Muscle layer of duodenum (tissue), 2 donors: ENCODE measurements around the gene NCK2.
"Not testable (repeated sequence)": the region's sequence is repeated elsewhere in the genome, so short reads cannot be mapped to it uniquely, and the experiment has no call there.

Experiments
- H3K27ac ChIP-seq: one replicate; pipeline ENCODE4 v1.7.0; 2013; ENCODE audit warnings: mild to moderate bottlenecking, low read length
- H3K27me3 ChIP-seq: one replicate; pipeline ENCODE4 v1.7.0; 2013; ENCODE audit warnings: low read depth, mild to moderate bottlenecking, control low read depth, low read length
- H3K36me3 ChIP-seq, 2 donors: one replicate each; pipeline ENCODE4 v1.7.0; 2013; ENCODE audit warnings: low read length in 2 of 2, control low read depth in 1 of 2, mild to moderate bottlenecking in 1 of 2; ENCODE audit not compliant: insufficient read depth in 2 of 2, control insufficient read depth in 1 of 2
- H3K4me1 ChIP-seq, 2 donors: one replicate each; pipeline ENCODE4 v1.7.0; 2013; ENCODE audit warnings: low read length in 2 of 2, mild to moderate bottlenecking in 2 of 2, control low read depth in 1 of 2, moderate library complexity in 1 of 2; ENCODE audit not compliant: insufficient read depth in 2 of 2, control insufficient read depth in 1 of 2
- H3K4me3 ChIP-seq, 2 donors: one replicate each; pipeline ENCODE4 v1.7.0; 2013; ENCODE audit warnings: low read length in 2 of 2, low read depth in 1 of 2, mild to moderate bottlenecking in 1 of 2
- H3K9me3 ChIP-seq, 2 donors: one replicate each; pipeline ENCODE4 v1.7.0; 2013; ENCODE audit warnings: low read length in 2 of 2, control low read depth in 1 of 2, mild to moderate bottlenecking in 1 of 2; ENCODE audit not compliant: control insufficient read depth in 1 of 2
- donor health status: healthy.

The NCK2 gene

DNA sequence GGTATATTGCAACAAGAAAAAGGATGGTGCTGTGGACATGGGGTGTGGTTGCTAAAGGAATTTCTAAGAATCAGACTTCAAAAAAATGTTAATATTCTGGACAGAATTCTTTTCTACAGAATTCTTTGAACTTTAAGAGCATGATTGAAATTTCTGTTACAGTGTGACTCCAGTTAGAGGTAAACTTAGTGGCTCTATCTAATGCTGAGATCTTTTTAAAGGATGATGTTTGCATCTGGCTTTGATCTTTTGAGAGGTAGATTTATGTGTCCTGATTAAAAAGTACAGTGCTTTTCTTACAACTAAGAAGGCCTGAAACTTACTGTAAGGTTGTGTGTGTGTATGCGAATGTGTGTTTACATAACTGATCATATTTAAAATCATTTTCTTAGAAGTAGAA lies 25.4 kb downstream of the NCK2 start:
- Histone ChIP-seq H3K4me1 (peaks cover 5 to 14% of the 10 kb centered on the region in 2 donors), H3K4me3 (no peak overlapping the region), H3K9me3 (no peaks in the 10 kb centered on the region), H3K27ac (no peak overlapping the region), H3K36me3 (peaks cover 0 to 3% of the 10 kb centered on the region in 2 donors), H3K27me3 (no peaks in the 10 kb centered on the region)

DNA sequence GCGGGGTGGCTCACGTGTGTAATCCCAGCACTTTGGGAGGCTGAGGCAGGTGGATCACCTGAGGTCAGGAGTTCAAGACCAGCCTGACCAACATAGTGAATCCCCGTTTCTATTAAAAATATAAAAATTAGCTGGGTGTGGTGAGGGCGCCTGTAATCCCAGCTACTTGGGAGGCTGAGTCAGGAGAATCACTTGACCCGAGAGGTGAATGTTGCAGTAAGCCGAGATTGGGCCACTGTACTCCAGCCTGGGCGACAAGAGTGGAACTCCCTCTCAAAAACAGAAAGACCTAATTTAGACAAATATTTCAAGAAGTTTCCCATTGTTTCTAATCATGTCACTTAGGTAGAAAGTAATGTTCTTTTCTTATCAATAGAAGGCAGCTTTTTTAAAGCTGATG lies 26.6 kb downstream of the NCK2 start:
- H3K9me3 ChIP-seq, H3K36me3 ChIP-seq, H3K4me3 ChIP-seq, H3K27ac ChIP-seq, H3K27me3 ChIP-seq: not testable (repeated sequence)
- H3K4me1 ChIP-seq, result peaks cover 5 to 17% of the 10 kb centered on the region in 2 donors

DNA sequence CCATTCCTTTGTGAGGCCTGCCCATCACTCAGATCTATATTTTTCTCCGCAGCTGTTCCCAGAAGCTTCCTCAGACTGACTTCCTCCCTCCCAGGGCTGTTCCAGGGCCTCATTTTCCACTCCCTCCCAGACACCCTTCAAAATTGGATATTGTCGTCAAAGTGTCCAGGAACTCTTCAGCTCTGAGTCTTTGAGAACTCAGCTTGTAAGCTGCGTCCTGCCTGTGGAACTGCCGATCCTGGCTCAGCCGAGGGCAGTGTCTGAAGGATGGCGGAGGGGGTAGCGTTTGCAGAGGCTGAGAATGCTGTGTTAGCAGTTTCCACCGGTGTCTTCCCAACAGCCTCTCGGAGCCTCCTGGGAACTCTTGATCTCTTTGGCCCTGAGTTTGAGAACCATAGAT lies 27.1 kb downstream of the NCK2 start:
- H3K27ac ChIP-seq, result no peak overlapping the region
- no peaks in the 10 kb centered on the region for H3K9me3 ChIP-seq
- peaks cover 5 to 22% of the 10 kb centered on the region in 2 donors for H3K4me1 ChIP-seq
- no peak overlapping the region for H3K4me3 ChIP-seq
- no peaks in the 10 kb centered on the region for H3K27me3 ChIP-seq
- H3K36me3 ChIP-seq, result peaks cover 0 to 3% of the 10 kb centered on the region in 2 donors

DNA sequence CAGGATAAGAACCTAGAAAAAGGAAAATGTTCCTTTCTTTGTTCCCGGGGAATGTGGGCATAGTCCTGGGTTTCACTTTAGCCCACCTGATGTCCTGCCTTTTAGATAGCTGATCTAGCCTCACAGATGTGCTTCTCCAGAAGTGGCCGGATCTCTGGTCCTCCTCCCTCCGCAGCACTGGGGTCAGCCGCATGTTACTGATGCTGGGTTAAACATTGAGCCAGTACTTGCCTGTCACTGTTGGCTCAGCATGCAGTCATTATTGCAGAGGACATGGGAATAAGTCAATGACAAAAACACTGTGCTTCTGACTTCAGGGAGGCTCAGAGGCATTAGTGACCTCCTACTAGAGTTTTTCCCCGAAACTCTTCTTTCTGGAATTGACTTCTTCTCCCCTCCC lies 27.6 kb downstream of the NCK2 start:
- no peaks in the 10 kb centered on the region for H3K27me3 ChIP-seq
- peaks cover 8 to 27% of the 10 kb centered on the region in 2 donors for H3K4me1 ChIP-seq
- H3K9me3 ChIP-seq, result no peaks in the 10 kb centered on the region
- peaks cover 0 to 3% of the 10 kb centered on the region in 2 donors for H3K36me3 ChIP-seq
- H3K4me3 ChIP-seq, result no peak overlapping the region
- no peak overlapping the region for H3K27ac ChIP-seq

DNA sequence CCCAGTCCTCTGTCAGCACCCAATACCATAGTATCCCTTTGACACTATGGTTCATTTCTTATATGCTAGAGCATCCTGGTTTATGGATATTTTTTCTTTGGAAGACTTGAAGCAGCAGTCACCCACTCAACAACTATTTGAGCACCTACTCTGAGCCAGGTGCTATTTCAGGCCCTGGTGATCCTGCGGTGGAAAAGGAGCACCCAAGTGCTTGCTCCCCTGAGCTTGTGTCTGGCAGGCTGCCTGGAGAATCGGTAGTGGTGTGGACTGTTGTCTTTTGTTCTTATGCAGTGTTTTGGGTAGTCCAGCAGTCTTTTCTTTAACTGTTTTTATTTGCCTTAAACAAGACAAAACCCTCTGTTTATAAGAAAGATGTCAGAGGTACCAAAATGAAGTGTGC lies 28.9 kb downstream of the NCK2 start:
- Histone ChIP-seq H3K27me3 (no peaks in the 10 kb centered on the region), H3K9me3 (no peaks in the 10 kb centered on the region), H3K4me1 (peaks cover 15 to 31% of the 10 kb centered on the region in 2 donors), H3K27ac (no peak overlapping the region), H3K4me3 (no peak overlapping the region), H3K36me3 (no peaks in the 10 kb centered on the region)

DNA sequence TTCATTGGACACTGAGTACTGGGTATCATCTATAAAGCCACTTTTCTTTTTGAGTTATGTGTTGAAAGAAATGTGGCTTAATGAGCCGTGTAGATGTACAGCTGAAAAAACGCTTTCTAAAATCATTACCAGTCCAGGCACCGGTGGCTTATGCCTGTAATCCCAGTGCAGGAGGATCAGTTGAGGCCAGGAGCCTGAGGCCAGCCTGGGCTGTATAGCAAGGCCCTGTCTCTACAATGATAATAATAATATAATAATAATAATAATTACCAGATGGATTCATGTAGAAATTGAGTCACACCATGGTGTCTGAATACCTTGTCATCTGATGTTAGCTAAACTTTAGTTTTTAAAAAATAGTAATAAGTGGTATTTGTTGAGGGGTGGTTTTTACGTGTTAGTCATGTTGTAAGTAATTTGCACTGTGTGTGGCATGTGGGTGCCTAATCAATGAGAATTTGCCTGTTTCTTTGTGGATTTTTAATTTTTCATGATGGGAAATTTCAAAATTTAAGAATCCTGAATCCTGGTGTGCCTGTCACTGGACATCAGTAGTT lies 30.1 kb downstream of the NCK2 start:
- no peaks in the 10 kb centered on the region for H3K9me3 ChIP-seq
- H3K4me1 ChIP-seq, result peaks cover 15 to 37% of the 10 kb centered on the region in 2 donors
- H3K27me3 ChIP-seq, result no peaks in the 10 kb centered on the region
- no peaks in the 10 kb centered on the region for H3K36me3 ChIP-seq
- H3K4me3 ChIP-seq, result no peak overlapping the region
- no peak overlapping the region for H3K27ac ChIP-seq

DNA sequence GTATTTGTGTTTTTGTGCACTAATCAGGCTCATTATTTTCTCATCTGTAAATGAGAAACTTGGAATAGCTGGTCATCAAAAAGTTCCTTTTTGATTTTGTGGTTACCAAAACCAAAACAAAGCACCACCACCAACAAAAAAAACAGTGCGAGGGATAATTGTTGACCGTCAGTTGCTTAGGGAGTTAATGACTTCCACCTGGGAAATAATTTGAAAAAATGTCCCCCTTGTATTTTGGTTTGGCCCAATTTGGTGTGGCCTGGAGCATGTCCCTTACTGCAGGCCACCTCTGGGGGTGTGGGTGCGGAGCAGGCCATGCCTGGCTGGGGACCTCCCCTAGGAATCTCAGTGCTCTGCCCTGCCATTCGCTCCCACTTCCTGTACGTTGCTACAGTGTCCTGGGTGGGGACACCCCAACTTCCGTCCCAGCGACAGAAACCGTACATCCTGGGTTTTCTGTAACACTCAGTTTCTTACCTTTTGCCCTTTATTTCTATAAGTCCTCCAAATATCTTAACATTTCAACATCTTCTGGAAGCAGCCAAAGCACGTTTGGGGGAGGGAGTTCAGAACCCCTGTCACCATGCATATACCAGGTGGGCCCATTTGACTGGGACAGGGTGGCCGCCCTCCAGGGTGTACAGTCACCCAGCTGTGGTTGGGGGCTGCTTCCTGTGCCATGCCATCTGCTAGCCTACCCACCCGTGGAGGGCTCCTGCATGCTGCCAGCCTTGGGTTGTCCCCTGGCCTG lies 31.3 kb downstream of the NCK2 start:
- Histone ChIP-seq H3K36me3 (no peaks in the 10 kb centered on the region), H3K4me1 (peaks cover 15 to 41% of the 10 kb centered on the region in 2 donors), H3K27ac (no peak overlapping the region), H3K4me3 (no peak overlapping the region), H3K27me3 (no peaks in the 10 kb centered on the region), H3K9me3 (no peaks in the 10 kb centered on the region)

DNA sequence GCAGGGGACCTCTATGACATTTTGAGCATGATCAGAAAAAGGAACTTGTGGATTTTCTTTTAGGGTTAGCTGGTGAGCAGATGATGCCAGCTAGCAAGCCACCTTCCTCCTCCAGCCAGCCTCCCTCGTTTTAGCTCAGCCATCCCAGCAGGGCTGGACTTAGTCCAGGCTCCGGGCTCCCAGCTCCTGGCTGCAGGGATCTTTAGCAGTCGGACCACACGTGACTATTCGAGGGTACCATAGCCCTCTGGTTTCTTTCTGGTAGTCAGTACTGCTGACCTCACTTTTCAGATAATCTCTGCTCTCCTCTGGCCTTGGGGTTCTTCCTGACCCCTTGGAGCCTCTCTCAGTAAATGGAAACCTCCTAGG lies 31.8 kb downstream of the NCK2 start:
- Histone ChIP-seq H3K4me3 (no peak overlapping the region), H3K27ac (no peak overlapping the region), H3K4me1 (peaks cover 15 to 41% of the 10 kb centered on the region in 2 donors), H3K36me3 (no peaks in the 10 kb centered on the region), H3K9me3 (no peaks in the 10 kb centered on the region), H3K27me3 (no peaks in the 10 kb centered on the region)

DNA sequence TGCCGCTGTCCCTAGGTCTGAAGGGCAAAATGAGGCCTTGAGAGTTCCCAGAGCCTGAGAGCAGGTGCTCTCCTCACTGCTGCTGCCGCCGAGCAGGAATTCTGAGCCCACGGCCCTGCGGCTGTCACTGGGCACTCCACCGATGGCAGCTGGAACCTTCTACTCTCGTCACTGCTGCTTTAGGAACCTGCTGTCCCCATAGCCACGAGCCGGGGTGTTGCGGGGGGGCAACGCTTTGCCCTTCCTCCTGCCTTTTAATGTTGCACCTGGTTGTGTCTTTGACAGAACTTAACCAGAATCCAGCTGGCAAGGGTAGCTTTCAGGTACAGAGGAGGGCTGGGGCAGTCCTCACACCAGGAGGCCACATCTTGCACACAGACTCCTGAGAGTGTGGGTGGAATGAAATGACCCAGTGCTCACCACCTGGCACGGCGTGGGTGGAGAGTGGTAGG lies 32.3 kb downstream of the NCK2 start:
- no peaks in the 10 kb centered on the region for H3K27me3 ChIP-seq
- no peaks in the 10 kb centered on the region for H3K36me3 ChIP-seq
- H3K4me3 ChIP-seq, result no peak overlapping the region
- H3K27ac ChIP-seq, result no peak overlapping the region
- no peaks in the 10 kb centered on the region for H3K9me3 ChIP-seq
- peaks cover 15 to 41% of the 10 kb centered on the region in 2 donors for H3K4me1 ChIP-seq

DNA sequence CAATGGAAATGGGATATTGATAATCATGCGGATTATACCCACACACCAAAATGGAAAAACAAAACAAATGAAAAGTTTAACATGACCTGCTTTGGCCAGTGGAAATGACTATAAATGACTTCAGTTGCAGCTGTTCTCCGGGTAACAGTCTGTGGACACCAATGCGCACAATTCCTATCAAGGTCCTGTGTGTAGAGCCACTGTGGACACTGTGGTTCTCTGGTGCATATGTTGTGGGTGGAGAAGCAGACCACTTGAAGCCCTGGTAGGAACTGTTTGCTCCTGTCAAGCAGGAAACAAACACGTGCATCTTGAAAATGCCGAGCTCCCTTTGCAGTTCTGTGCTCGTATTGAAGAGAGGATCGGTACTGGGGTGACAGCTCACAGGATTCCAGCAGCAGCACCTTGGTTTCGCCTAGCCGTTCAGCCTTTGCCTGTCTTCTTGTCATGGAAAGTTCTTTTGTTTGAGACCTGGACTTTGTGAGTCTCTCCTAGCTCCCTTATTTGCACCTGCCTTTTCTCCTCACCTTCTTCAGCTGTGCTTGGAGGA lies 32.9 kb downstream of the NCK2 start:
- H3K9me3 ChIP-seq, result no peaks in the 10 kb centered on the region
- no peak overlapping the region for H3K4me3 ChIP-seq
- peaks cover 15 to 37% of the 10 kb centered on the region in 2 donors for H3K4me1 ChIP-seq
- H3K27ac ChIP-seq, result no peak overlapping the region
- no peaks in the 10 kb centered on the region for H3K36me3 ChIP-seq
- H3K27me3 ChIP-seq, result no peaks in the 10 kb centered on the region

DNA sequence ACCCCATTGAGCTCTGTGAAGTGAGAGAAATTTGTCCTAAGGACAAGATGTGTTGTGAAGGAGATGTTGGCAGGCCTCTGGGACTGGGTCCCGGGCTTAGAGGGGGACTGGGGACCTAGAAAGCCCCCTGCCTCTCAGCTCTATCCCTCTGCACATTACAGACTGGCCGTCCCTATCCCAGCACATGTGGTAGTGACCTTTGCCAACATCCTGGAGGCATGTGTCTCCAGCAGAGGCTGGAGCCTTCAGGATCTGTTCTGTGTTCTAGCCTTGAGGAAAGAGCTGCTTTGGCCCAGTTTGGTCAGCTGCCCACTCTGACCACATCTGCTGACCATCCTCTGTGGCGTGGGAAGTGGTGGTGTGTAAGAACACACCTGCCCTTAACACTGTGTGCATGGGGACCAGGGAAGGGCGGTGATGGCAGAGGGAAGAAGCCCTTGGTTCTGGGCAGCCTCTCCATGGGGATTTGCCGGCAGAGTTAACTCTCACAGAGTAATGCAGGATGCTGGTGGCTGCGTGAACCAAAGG lies 33.4 kb downstream of the NCK2 start:
- H3K36me3 ChIP-seq, result no peaks in the 10 kb centered on the region
- peaks cover 15 to 32% of the 10 kb centered on the region in 2 donors for H3K4me1 ChIP-seq
- H3K27me3 ChIP-seq, result no peaks in the 10 kb centered on the region
- H3K4me3 ChIP-seq, result no peak overlapping the region
- no peaks in the 10 kb centered on the region for H3K9me3 ChIP-seq
- H3K27ac ChIP-seq, result no peak overlapping the region
